Measurements from ENCODE around the gene EXOG.

DNA sequence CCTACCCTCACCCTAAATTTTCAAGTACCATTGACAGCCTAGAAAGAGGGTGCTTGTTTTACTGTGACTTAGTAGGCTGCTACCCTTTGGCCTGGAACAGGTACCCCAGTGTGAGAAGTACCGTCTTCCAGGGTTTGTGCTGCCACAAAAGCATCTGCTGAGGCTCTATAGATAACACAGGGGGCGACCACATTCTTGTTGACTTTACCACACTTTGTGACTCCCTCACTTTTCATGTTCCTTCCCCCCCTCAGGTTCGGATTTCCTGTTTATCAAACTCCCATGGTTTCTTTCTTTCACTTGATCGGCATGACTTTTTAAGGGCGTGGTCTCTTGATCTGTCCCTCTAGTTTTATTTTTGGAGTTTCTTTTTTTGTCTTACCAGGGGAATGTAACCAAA, 23.5 kb downstream of the EXOG start:
- TF ChIP-seq CTCF (IDR thresholded peaks at IDR 0.05; ENCODE audit: poor library complexity) = no peak
- TF ChIP-seq EZH2 (IDR thresholded peaks at IDR 0.05; ENCODE audit: borderline replicate concordance) = no peak
